ENCODE data around the gene RHOXF1.
"Not testable (repeated sequence)": the region's sequence is repeated elsewhere in the genome, so short reads cannot be mapped to it uniquely, and the experiment has no call there.

Gene RHOXF1

GRCh38 chrX:120115438-120115963, at the start of gene RHOXF1:
Gene RHOXF1, minus strand, starts transcription at chrX:120115913. Its CDS starts 51 bp downstream, at chrX:120115862.
- Histone ChIP-seq H4K20me1 (ENCODE audit: insufficient read depth, low read length) (no peaks in the 10 kb centered on the region), H3K4me3 (ENCODE audit: low read length) (no peak within 1 kb of the TSS), H3K4me1 (ENCODE audit: low read length) (no peaks in the 10 kb centered on the region), H3K27me3 (ENCODE audit: low read depth, low read length) (no peaks in the 10 kb centered on the region), H3K27ac (ENCODE audit: low read length) (no peak within 1 kb of the TSS), H3K9me3 (ENCODE audit: insufficient read depth, low read length) (no peaks in the 10 kb centered on the region), H3K79me2 (ENCODE audit: low read length) (no peaks in the 10 kb centered on the region), H3K9ac (ENCODE audit: low read length) (no peak within 1 kb of the TSS), H3K4me2 (ENCODE audit: low read length) (no peak within 1 kb of the TSS), H2AFZ (ENCODE audit: low read depth, low read length) (no peak within 1 kb of the TSS), H3K36me3 (replicated peaks; ENCODE audit: low read depth, low read length) (no peaks in the 10 kb centered on the region)
- TF ChIP-seq EZH2phosphoT487 (IDR thresholded peaks at IDR 0.05; ENCODE audit: low read depth): no peak

GRCh38 chrX:120159086-120159485, 43.4 kb upstream of the RHOXF1 start:
- H4K20me1 ChIP-seq (ENCODE audit: insufficient read depth, low read length); H3K4me2 ChIP-seq (ENCODE audit: low read length); H3K36me3 ChIP-seq (replicated peaks; ENCODE audit: low read depth, low read length); H2AFZ ChIP-seq (ENCODE audit: low read depth, low read length); H3K4me1 ChIP-seq (ENCODE audit: low read length); H3K27me3 ChIP-seq (ENCODE audit: low read depth, low read length); H3K27ac ChIP-seq (ENCODE audit: low read length); H3K4me3 ChIP-seq (ENCODE audit: low read length); H3K9ac ChIP-seq (ENCODE audit: low read length); H3K79me2 ChIP-seq (ENCODE audit: low read length); H3K9me3 ChIP-seq (ENCODE audit: insufficient read depth, low read length): not testable (repeated sequence)

- not testable (repeated sequence) for H3K36me3 ChIP-seq (replicated peaks; ENCODE audit: low read depth, low read length); H3K27ac ChIP-seq (ENCODE audit: low read length); H4K20me1 ChIP-seq (ENCODE audit: insufficient read depth, low read length); H3K4me2 ChIP-seq (ENCODE audit: low read length); H3K27me3 ChIP-seq (ENCODE audit: low read depth, low read length); H3K4me1 ChIP-seq (ENCODE audit: low read length); H3K79me2 ChIP-seq (ENCODE audit: low read length); H3K4me3 ChIP-seq (ENCODE audit: low read length); H3K9ac ChIP-seq (ENCODE audit: low read length); H2AFZ ChIP-seq (ENCODE audit: low read depth, low read length); H3K9me3 ChIP-seq (ENCODE audit: insufficient read depth, low read length)
Observed at GRCh38 chrX:120158313-120158712, 42.6 kb upstream of the RHOXF1 start, which contains the start of gene RHOXF2. Gene RHOXF2, plus strand, starts transcription at chrX:120158613. Its CDS starts 138 bp downstream, at chrX:120158751.

GRCh38 chrX:120150109-120150744, 34.5 kb upstream of the RHOXF1 start:
- H3K4me3 ChIP-seq (ENCODE audit: low read length); H3K4me2 ChIP-seq (ENCODE audit: low read length); H3K27ac ChIP-seq (ENCODE audit: low read length); H3K9me3 ChIP-seq (ENCODE audit: insufficient read depth, low read length); H2AFZ ChIP-seq (ENCODE audit: low read depth, low read length); H3K27me3 ChIP-seq (ENCODE audit: low read depth, low read length); H3K4me1 ChIP-seq (ENCODE audit: low read length); H3K9ac ChIP-seq (ENCODE audit: low read length); H3K79me2 ChIP-seq (ENCODE audit: low read length); H4K20me1 ChIP-seq (ENCODE audit: insufficient read depth, low read length); H3K36me3 ChIP-seq (replicated peaks; ENCODE audit: low read depth, low read length): not testable (repeated sequence)

DNA sequence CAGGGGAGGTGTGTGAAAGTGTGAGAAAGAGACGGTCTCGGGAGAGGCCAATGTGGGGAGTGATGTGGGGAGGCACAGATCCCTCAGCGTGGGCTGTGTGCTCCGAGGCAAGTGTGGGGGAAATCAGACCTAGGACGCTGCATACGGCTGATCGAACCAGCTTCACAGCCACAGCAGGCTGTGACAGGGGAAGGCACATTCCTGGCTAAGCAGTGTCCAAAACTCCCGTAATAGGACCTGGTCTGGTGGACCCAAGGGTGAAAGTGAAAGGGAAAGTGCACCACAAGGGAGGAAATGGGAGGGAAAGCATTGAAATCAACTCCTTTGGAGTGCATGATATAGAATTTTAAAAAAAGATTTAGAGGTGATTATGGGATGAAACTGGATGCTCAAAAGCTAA, 31.8 kb upstream of the RHOXF1 start:
- no peaks in the 10 kb centered on the region for H4K20me1 ChIP-seq (ENCODE audit: insufficient read depth, low read length)
- TF ChIP-seq, protein P1, sequence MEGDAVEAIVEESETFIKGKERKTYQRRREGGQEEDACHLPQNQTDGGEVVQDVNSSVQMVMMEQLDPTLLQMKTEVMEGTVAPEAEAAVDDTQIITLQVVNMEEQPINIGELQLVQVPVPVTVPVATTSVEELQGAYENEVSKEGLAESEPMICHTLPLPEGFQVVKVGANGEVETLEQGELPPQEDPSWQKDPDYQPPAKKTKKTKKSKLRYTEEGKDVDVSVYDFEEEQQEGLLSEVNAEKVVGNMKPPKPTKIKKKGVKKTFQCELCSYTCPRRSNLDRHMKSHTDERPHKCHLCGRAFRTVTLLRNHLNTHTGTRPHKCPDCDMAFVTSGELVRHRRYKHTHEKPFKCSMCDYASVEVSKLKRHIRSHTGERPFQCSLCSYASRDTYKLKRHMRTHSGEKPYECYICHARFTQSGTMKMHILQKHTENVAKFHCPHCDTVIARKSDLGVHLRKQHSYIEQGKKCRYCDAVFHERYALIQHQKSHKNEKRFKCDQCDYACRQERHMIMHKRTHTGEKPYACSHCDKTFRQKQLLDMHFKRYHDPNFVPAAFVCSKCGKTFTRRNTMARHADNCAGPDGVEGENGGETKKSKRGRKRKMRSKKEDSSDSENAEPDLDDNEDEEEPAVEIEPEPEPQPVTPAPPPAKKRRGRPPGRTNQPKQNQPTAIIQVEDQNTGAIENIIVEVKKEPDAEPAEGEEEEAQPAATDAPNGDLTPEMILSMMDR (IDR thresholded peaks at IDR 0.05; ENCODE audit: low read depth, low read length): no peak
- no peak overlapping the region for H3K9ac ChIP-seq (ENCODE audit: low read length)

DNA sequence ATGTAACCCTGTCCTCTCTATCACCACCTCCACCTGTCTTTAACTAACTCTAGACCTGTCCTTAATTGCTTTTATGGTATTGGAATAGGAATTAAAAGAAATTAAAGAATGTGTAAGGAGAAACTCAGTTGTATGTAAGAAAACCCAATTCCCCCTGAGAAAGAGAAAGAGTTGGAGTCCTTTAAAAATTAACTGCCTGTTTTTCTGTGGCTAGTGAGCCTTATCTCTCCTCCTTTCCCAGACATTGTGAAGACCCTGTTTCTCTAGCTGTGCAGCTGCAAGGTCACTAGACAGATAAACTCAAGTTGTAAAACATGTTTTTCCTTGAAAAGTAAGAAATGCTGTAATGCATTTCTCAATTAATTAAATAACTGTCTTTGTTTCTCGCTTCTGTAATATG, 30.6 kb upstream of the RHOXF1 start:
- not testable (repeated sequence) for H3K4me3 ChIP-seq (ENCODE audit: low read length); H4K20me1 ChIP-seq (ENCODE audit: insufficient read depth, low read length); H3K9me3 ChIP-seq (ENCODE audit: insufficient read depth, low read length); H2AFZ ChIP-seq (ENCODE audit: low read depth, low read length); H3K4me2 ChIP-seq (ENCODE audit: low read length); H3K27me3 ChIP-seq (ENCODE audit: low read depth, low read length); H3K9ac ChIP-seq (ENCODE audit: low read length); H3K79me2 ChIP-seq (ENCODE audit: low read length); H3K27ac ChIP-seq (ENCODE audit: low read length); H3K36me3 ChIP-seq (replicated peaks; ENCODE audit: low read depth, low read length)
- H3K4me1 ChIP-seq (ENCODE audit: low read length): peaks cover 13% of the 10 kb centered on the region

More for the DNA sequence above, 31.8 kb upstream of the RHOXF1 start:
- H3K27ac ChIP-seq (ENCODE audit: low read length): no peak overlapping the region
- H3K9me3 ChIP-seq (ENCODE audit: insufficient read depth, low read length): no peaks in the 10 kb centered on the region
- H3K79me2 ChIP-seq (ENCODE audit: low read length): no peaks in the 10 kb centered on the region
- no peaks in the 10 kb centered on the region for H3K27me3 ChIP-seq (ENCODE audit: low read depth, low read length)
- H2AFZ ChIP-seq (ENCODE audit: low read depth, low read length): no peak overlapping the region
- no peaks in the 10 kb centered on the region for H3K36me3 ChIP-seq (replicated peaks; ENCODE audit: low read depth, low read length)
- H3K4me3 ChIP-seq (ENCODE audit: low read length): no peak overlapping the region
- peaks cover 12% of the 10 kb centered on the region for H3K4me1 ChIP-seq (ENCODE audit: low read length)
- H3K4me2 ChIP-seq (ENCODE audit: low read length): no peak overlapping the region
